Glomerular endothelial cell (primary cell): ENCODE results near the gene CTSC. TPM values are rescaled to one million over a fixed set of nuclear protein-coding genes. Genes with fewer than 3 reads are reported as not detected.
"Not testable (repeated sequence)": the region's sequence is repeated elsewhere in the genome, so short reads cannot be mapped to it uniquely, and the experiment has no call there.

Source experiments
- DNase-seq: peaks from one replicate; pipeline ENCODE4 v3.0.0-alpha.2; 2011; ENCODE audit warnings: low read depth, low spot score; ENCODE audit errors: extremely low read depth
- total RNA-seq: library from RNA; depleted of rRNA; stranded (reverse); fragments of >200 nt; gene quantifications from 2 replicates; pipeline ENCODE4 v1.2.3, GENCODE V29; 2015

The CTSC gene
- total RNA-seq, 1 donor from 2014 or later: 204 TPM

- no peak for DNase-seq
Observed at GRCh38 chr11:88292171-88292843, 45.2 kb downstream of the CTSC start.

GRCh38 chr11:88288560-88288959 lies 49.0 kb downstream of the CTSC start:
- DNase-seq: no peak

- no peak for DNase-seq
Observed at GRCh38 chr11:88284336-88285050, 53.0 kb downstream of the CTSC start.

GRCh38 chr11:88282747-88283515 lies 54.6 kb downstream of the CTSC start:
- DNase-seq: no peak

GRCh38 chr11:88281317-88281712 lies 56.2 kb downstream of the CTSC start:
- DNase-seq: no peak

GRCh38 chr11:88280673-88281316 lies 56.7 kb downstream of the CTSC start:
- DNase-seq: no peak

- no peak for DNase-seq
Observed at GRCh38 chr11:88277349-88277915, 60.1 kb downstream of the CTSC start.

- no peak for DNase-seq
Observed at GRCh38 chr11:88275636-88276035, 61.9 kb downstream of the CTSC start.

- DNase-seq: no peak
Observed at GRCh38 chr11:88266919-88267318, 70.6 kb downstream of the CTSC start.

- no peak for DNase-seq
Observed at GRCh38 chr11:88266157-88266556, 71.4 kb downstream of the CTSC start.

GRCh38 chr11:88259431-88259830 lies 78.1 kb downstream of the CTSC start:
- no peak for DNase-seq

GRCh38 chr11:88252208-88252607 lies 85.3 kb downstream of the CTSC start:
- no peak for DNase-seq

GRCh38 chr11:88250566-88251242 lies 86.8 kb downstream of the CTSC start:
- DNase-seq: no peak

- DNase-seq: no peak
Observed at GRCh38 chr11:88249706-88250105, 87.8 kb downstream of the CTSC start.

GRCh38 chr11:88246696-88247095 lies 90.8 kb downstream of the CTSC start:
- DNase-seq: no peak

GRCh38 chr11:88245576-88245975 lies 92.0 kb downstream of the CTSC start:
- not testable (repeated sequence) for DNase-seq
